GM12878 (cell line): Measurements from ENCODE around the gene ITLN1. TPM values are rescaled to one million over a fixed set of nuclear protein-coding genes. Genes with fewer than 3 reads are reported as not detected.

Experiments used
- ATF7 ChIP-seq: fragments of 450-650 bp; IDR thresholded peaks from 2 replicates; pipeline ENCODE4 v1.6.1; 2016; ENCODE audit warnings: low read depth, mild to moderate bottlenecking
- BHLHE40 ChIP-seq, 2 experiments: fragments of 450-650 bp in 1 of 2; IDR thresholded peaks; 2 replicates each; pipeline ENCODE4 v1.6.1; 2011 to 2017; ENCODE audit warnings: low read depth in 2 of 2, borderline replicate concordance in 1 of 2, improper control_type of control experiment in 1 of 2, low read length in 1 of 2, mild to moderate bottlenecking in 1 of 2
- CREB1 ChIP-seq: IDR thresholded peaks from 2 replicates; pipeline ENCODE4 v1.6.1; 2012; ENCODE audit warnings: low read depth, mild to moderate bottlenecking, inconsistent platforms
- E2F8 ChIP-seq: fragments of 450-650 bp; IDR thresholded peaks from 2 replicates; pipeline ENCODE4 v1.6.1; 2018; ENCODE audit warnings: mild to moderate bottlenecking, low read depth, moderate library complexity; ENCODE audit not compliant: partially characterized antibody
- GABPA ChIP-seq: IDR thresholded peaks from 2 replicates; pipeline ENCODE4 v1.6.1; 2014; ENCODE audit warnings: antibody characterized with exemption, low read depth, mild to moderate bottlenecking, inconsistent platforms
- HDAC2 ChIP-seq: fragments of 200-600 bp; sonication (generic); IDR thresholded peaks from 2 replicates; pipeline ENCODE4 v1.6.1; 2017
- MTA2 ChIP-seq: fragments of 450-650 bp; IDR thresholded peaks from 2 replicates; pipeline ENCODE4 v1.6.1; 2016; ENCODE audit warnings: low read depth, mild to moderate bottlenecking, moderate library complexity
- MXI1 ChIP-seq: fragments of 150-350 bp; IDR thresholded peaks from 2 replicates; pipeline ENCODE4 v1.6.1; 2011; ENCODE audit warnings: low read depth, mild to moderate bottlenecking, inconsistent platforms, low read length, improper control_type of control experiment
- POLR2AphosphoS2 ChIP-seq: IDR thresholded peaks from 2 replicates; pipeline ENCODE4 v1.6.1; 2011; ENCODE audit warnings: low read depth, mild to moderate bottlenecking, low read length, improper control_type of control experiment, moderate library complexity
- RUNX3 ChIP-seq: IDR thresholded peaks from 2 replicates; pipeline ENCODE4 v1.6.1; 2012; ENCODE audit warnings: low read length, inconsistent platforms
- SKIL ChIP-seq: fragments of 450-650 bp; IDR thresholded peaks from 2 replicates; pipeline ENCODE4 v1.6.1; 2017; ENCODE audit warnings: mild to moderate bottlenecking, low read depth, inconsistent platforms; ENCODE audit not compliant: poor library complexity, severe bottlenecking
- SMAD5 ChIP-seq: IDR thresholded peaks from 2 replicates; pipeline ENCODE4 v1.6.1; 2016; ENCODE audit warnings: antibody characterized with exemption, low read depth
- SMC3 ChIP-seq: IDR thresholded peaks from 2 replicates; pipeline ENCODE4 v1.6.1; 2011; ENCODE audit warnings: low read length, improper control_type of control experiment, borderline replicate concordance
- STAT3 ChIP-seq: IDR thresholded peaks from 2 replicates; pipeline ENCODE4 v1.6.1; 2011; ENCODE audit warnings: low read depth, low read length, improper control_type of control experiment
- SUPT20H ChIP-seq: IDR thresholded peaks from 2 replicates; pipeline ENCODE4 v1.6.1; 2011; ENCODE audit warnings: low read depth, mild to moderate bottlenecking, low read length, moderate library complexity, borderline replicate concordance; ENCODE audit not compliant: control insufficient read depth
- TCF3 ChIP-seq: IDR thresholded peaks from 2 replicates; pipeline ENCODE4 v1.6.1; 2012; ENCODE audit warnings: low read depth, mild to moderate bottlenecking, low read length, borderline replicate concordance; ENCODE audit not compliant: insufficient read depth
- USF2 ChIP-seq: IDR thresholded peaks from 2 replicates; pipeline ENCODE4 v1.6.1; 2011; ENCODE audit warnings: low read depth, low read length, improper control_type of control experiment, borderline replicate concordance
- WRNIP1 ChIP-seq: IDR thresholded peaks from 2 replicates; pipeline ENCODE4 v1.6.1; 2011; ENCODE audit warnings: low read depth, low read length, improper control_type of control experiment, borderline replicate concordance
- ZNF24 ChIP-seq: fragments of 450-650 bp; IDR thresholded peaks from 2 replicates; pipeline ENCODE4 v1.6.1; 2017; ENCODE audit warnings: antibody characterized with exemption, mild to moderate bottlenecking
- ZNF384 ChIP-seq: IDR thresholded peaks from 2 replicates; pipeline ENCODE4 v1.6.1; 2012; ENCODE audit warnings: low read depth, mild to moderate bottlenecking, low read length, improper control_type of control experiment, borderline replicate concordance
- polyA plus RNA-seq, 11 experiments: library from polyadenylated mRNA; depleted of rRNA in 4 of 11; unstranded in 6 of 11; stranded (reverse) in 5 of 11; fragments of >200 nt; fragmentation: Nextera tagmentation in 4 of 11; fragmentation: Illumina TruSeq in 1 of 11; extraction: Ambion mirVana in 4 of 11; extraction: Trizol in 1 of 11; gene quantifications; 1 replicate in 1 of 11; 2 replicates in 10 of 11; pipeline versions ENCODE4 v1.2.1 to v1.2.3, GENCODE V29; 2011 to 2016; ENCODE audit warnings: inconsistent platforms in 2 of 11, missing spikeins in 2 of 11, low read depth in 1 of 11
- total RNA-seq, 4 experiments: library from RNA; depleted of rRNA in 3 of 4; stranded (reverse); fragments of >200 nt in 3 of 4; fragmentation: Illumina TruSeq in 1 of 4; extraction: Trizol in 1 of 4; gene quantifications; 2 replicates each; pipeline versions ENCODE4 v1.2.1 to v1.2.3, GENCODE V29; 2013 to 2021

The ITLN1 gene
- total and polyA plus RNA-seq, 10 of the 15 experiments (the other 5 are each of a cell fraction or from before 2014, with no cell fraction given) = not detected

GRCh38 chr1:160862203-160863060, 22.5 kb downstream of the ITLN1 start, which contains the start of gene CD244 (continued):
- TF ChIP-seq SKIL (no peak), SMAD5 (no peak), SMC3 (no peak), CREB1 (no peak), MXI1 (peak; percentile 56; the same call in 1 of the 2 replicates), TCF3 (no peak), RUNX3 (peak; percentile 68), STAT3 (no peak), ATF7 (peak; percentile 51; the same call in 1 of the 2 replicates), HDAC2 (no peak), USF2 (no peak), MTA2 (peak; percentile 78), ZNF384 (no peak), WRNIP1 (no peak; the same call in 1 of the 2 replicates), GABPA (no peak), ZNF24 (no peak), POLR2AphosphoS2 (no peak), E2F8 (no peak), BHLHE40 (IDR thresholded peaks at IDR 0.05; ENCODE audit: borderline replicate concordance in 1 of 2, low read depth in 2 of 2, low read length in 1 of 2) (peak; percentile 48 to 75; a peak in 3 of 4 replicates), SUPT20H (no peak)
